ENCODE data around the gene NOL11.
"Not testable (repeated sequence)": the region's sequence is repeated elsewhere in the genome, so short reads cannot be mapped to it uniquely, and the experiment has no call there.

NOL11 gene

GRCh38 chr17:67756766-67757165, 39.0 kb downstream of the NOL11 start:
- not testable (repeated sequence) for DNase-seq (ENCODE audit: low read depth); H3K9ac ChIP-seq (ENCODE audit: low read length); H3K36me3 ChIP-seq (ENCODE audit: control insufficient read depth, insufficient read depth, low read length, severe bottlenecking); H3K9me3 ChIP-seq (ENCODE audit: control insufficient read depth, low read length); H3K27me3 ChIP-seq (replicated peaks; ENCODE audit: control insufficient read depth, insufficient read depth, low read length); H3K4me3 ChIP-seq (ENCODE audit: low read length)
- H3K4me1 ChIP-seq (ENCODE audit: control insufficient read depth, insufficient read depth, low read length), result peaks cover 29% of the 10 kb centered on the region

GRCh38 chr17:67759355-67760171, 41.8 kb downstream of the NOL11 start:
- no peak overlapping the region for H3K4me3 ChIP-seq (ENCODE audit: low read length)
- DNase-seq (ENCODE audit: low read depth), result peak; percentile 55
- H3K9ac ChIP-seq (ENCODE audit: low read length), result peak overlapping the region; percentile 4
- no peaks in the 10 kb centered on the region for H3K36me3 ChIP-seq (ENCODE audit: control insufficient read depth, insufficient read depth, low read length, severe bottlenecking)
- no peaks in the 10 kb centered on the region for H3K27me3 ChIP-seq (replicated peaks; ENCODE audit: control insufficient read depth, insufficient read depth, low read length)
- H3K4me1 ChIP-seq (ENCODE audit: control insufficient read depth, insufficient read depth, low read length), result peaks cover 29% of the 10 kb centered on the region
- H3K9me3 ChIP-seq (ENCODE audit: control insufficient read depth, low read length), result no peaks in the 10 kb centered on the region

GRCh38 chr17:67765623-67766022, 47.9 kb downstream of the NOL11 start:
- Histone ChIP-seq H3K9ac (ENCODE audit: low read length) (no peak overlapping the region), H3K36me3 (ENCODE audit: control insufficient read depth, insufficient read depth, low read length, severe bottlenecking) (no peaks in the 10 kb centered on the region), H3K4me3 (ENCODE audit: low read length) (no peak overlapping the region), H3K4me1 (ENCODE audit: control insufficient read depth, insufficient read depth, low read length) (no peaks in the 10 kb centered on the region), H3K27me3 (replicated peaks; ENCODE audit: control insufficient read depth, insufficient read depth, low read length) (no peaks in the 10 kb centered on the region), H3K9me3 (ENCODE audit: control insufficient read depth, low read length) (no peaks in the 10 kb centered on the region)
- DNase-seq (ENCODE audit: low read depth), result no peak

GRCh38 chr17:67769231-67769630, 51.5 kb downstream of the NOL11 start:
- H3K4me1 ChIP-seq (ENCODE audit: control insufficient read depth, insufficient read depth, low read length), result no peaks in the 10 kb centered on the region
- H3K9me3 ChIP-seq (ENCODE audit: control insufficient read depth, low read length), result no peaks in the 10 kb centered on the region
- H3K9ac ChIP-seq (ENCODE audit: low read length), result no peak overlapping the region
- no peaks in the 10 kb centered on the region for H3K36me3 ChIP-seq (ENCODE audit: control insufficient read depth, insufficient read depth, low read length, severe bottlenecking)
- H3K27me3 ChIP-seq (replicated peaks; ENCODE audit: control insufficient read depth, insufficient read depth, low read length), result no peaks in the 10 kb centered on the region
- no peak for DNase-seq (ENCODE audit: low read depth)
- H3K4me3 ChIP-seq (ENCODE audit: low read length), result no peak overlapping the region

GRCh38 chr17:67770539-67770938, 52.8 kb downstream of the NOL11 start:
- Histone ChIP-seq H3K9me3 (ENCODE audit: control insufficient read depth, low read length) (no peaks in the 10 kb centered on the region), H3K36me3 (ENCODE audit: control insufficient read depth, insufficient read depth, low read length, severe bottlenecking) (no peaks in the 10 kb centered on the region), H3K4me1 (ENCODE audit: control insufficient read depth, insufficient read depth, low read length) (no peaks in the 10 kb centered on the region), H3K4me3 (ENCODE audit: low read length) (no peak overlapping the region), H3K9ac (ENCODE audit: low read length) (no peak overlapping the region), H3K27me3 (replicated peaks; ENCODE audit: control insufficient read depth, insufficient read depth, low read length) (no peaks in the 10 kb centered on the region)
- DNase-seq (ENCODE audit: low read depth), result no peak

GRCh38 chr17:67772679-67773078, 54.9 kb downstream of the NOL11 start:
- H3K36me3 ChIP-seq (ENCODE audit: control insufficient read depth, insufficient read depth, low read length, severe bottlenecking), result no peaks in the 10 kb centered on the region
- no peaks in the 10 kb centered on the region for H3K27me3 ChIP-seq (replicated peaks; ENCODE audit: control insufficient read depth, insufficient read depth, low read length)
- H3K9ac ChIP-seq (ENCODE audit: low read length), result no peak overlapping the region
- no peaks in the 10 kb centered on the region for H3K9me3 ChIP-seq (ENCODE audit: control insufficient read depth, low read length)
- H3K4me1 ChIP-seq (ENCODE audit: control insufficient read depth, insufficient read depth, low read length), result no peaks in the 10 kb centered on the region
- no peak for DNase-seq (ENCODE audit: low read depth)
- no peak overlapping the region for H3K4me3 ChIP-seq (ENCODE audit: low read length)

GRCh38 chr17:67773246-67773645, 55.5 kb downstream of the NOL11 start:
- no peaks in the 10 kb centered on the region for H3K36me3 ChIP-seq (ENCODE audit: control insufficient read depth, insufficient read depth, low read length, severe bottlenecking)
- no peak overlapping the region for H3K4me3 ChIP-seq (ENCODE audit: low read length)
- H3K9ac ChIP-seq (ENCODE audit: low read length), result no peak overlapping the region
- H3K4me1 ChIP-seq (ENCODE audit: control insufficient read depth, insufficient read depth, low read length), result no peaks in the 10 kb centered on the region
- no peaks in the 10 kb centered on the region for H3K27me3 ChIP-seq (replicated peaks; ENCODE audit: control insufficient read depth, insufficient read depth, low read length)
- DNase-seq (ENCODE audit: low read depth), result no peak
- no peaks in the 10 kb centered on the region for H3K9me3 ChIP-seq (ENCODE audit: control insufficient read depth, low read length)

- Histone ChIP-seq H3K4me1 (ENCODE audit: control insufficient read depth, insufficient read depth, low read length) (peaks cover 4% of the 10 kb centered on the region), H3K9ac (ENCODE audit: low read length) (peak overlapping the region; percentile 4), H3K27me3 (replicated peaks; ENCODE audit: control insufficient read depth, insufficient read depth, low read length) (no peaks in the 10 kb centered on the region), H3K4me3 (ENCODE audit: low read length) (no peak overlapping the region), H3K9me3 (ENCODE audit: control insufficient read depth, low read length) (no peaks in the 10 kb centered on the region), H3K36me3 (ENCODE audit: control insufficient read depth, insufficient read depth, low read length, severe bottlenecking) (no peaks in the 10 kb centered on the region)
- DNase-seq (ENCODE audit: low read depth), result peak; percentile 38
Observed at GRCh38 chr17:67779098-67779672, 61.4 kb downstream of the NOL11 start.

- H3K27me3 ChIP-seq (replicated peaks; ENCODE audit: control insufficient read depth, insufficient read depth, low read length), result no peaks in the 10 kb centered on the region
- H3K4me3 ChIP-seq (ENCODE audit: low read length), result no peak overlapping the region
- H3K36me3 ChIP-seq (ENCODE audit: control insufficient read depth, insufficient read depth, low read length, severe bottlenecking), result no peaks in the 10 kb centered on the region
- no peak overlapping the region for H3K9ac ChIP-seq (ENCODE audit: low read length)
- peaks cover 7% of the 10 kb centered on the region for H3K9me3 ChIP-seq (ENCODE audit: control insufficient read depth, low read length)
- H3K4me1 ChIP-seq (ENCODE audit: control insufficient read depth, insufficient read depth, low read length), result no peaks in the 10 kb centered on the region
- DNase-seq (ENCODE audit: low read depth), result no peak
Observed at GRCh38 chr17:67784364-67785121, 66.8 kb downstream of the NOL11 start.

- Histone ChIP-seq H3K4me1 (ENCODE audit: control insufficient read depth, insufficient read depth, low read length) (no peaks in the 10 kb centered on the region), H3K27me3 (replicated peaks; ENCODE audit: control insufficient read depth, insufficient read depth, low read length) (no peaks in the 10 kb centered on the region), H3K36me3 (ENCODE audit: control insufficient read depth, insufficient read depth, low read length, severe bottlenecking) (no peaks in the 10 kb centered on the region), H3K9ac (ENCODE audit: low read length) (no peak overlapping the region), H3K9me3 (ENCODE audit: control insufficient read depth, low read length) (peaks cover 7% of the 10 kb centered on the region), H3K4me3 (ENCODE audit: low read length) (no peak overlapping the region)
- DNase-seq (ENCODE audit: low read depth), result no peak
Observed at GRCh38 chr17:67785122-67785477, 67.4 kb downstream of the NOL11 start.

- Histone ChIP-seq H3K27me3 (replicated peaks; ENCODE audit: control insufficient read depth, insufficient read depth, low read length) (no peaks in the 10 kb centered on the region), H3K36me3 (ENCODE audit: control insufficient read depth, insufficient read depth, low read length, severe bottlenecking) (no peaks in the 10 kb centered on the region), H3K9me3 (ENCODE audit: control insufficient read depth, low read length) (peaks cover 7% of the 10 kb centered on the region), H3K9ac (ENCODE audit: low read length) (no peak overlapping the region), H3K4me1 (ENCODE audit: control insufficient read depth, insufficient read depth, low read length) (no peaks in the 10 kb centered on the region), H3K4me3 (ENCODE audit: low read length) (no peak overlapping the region)
- DNase-seq (ENCODE audit: low read depth), result no peak
Observed at GRCh38 chr17:67785504-67785903, 67.8 kb downstream of the NOL11 start.
